HCT116 (cell line): Measurements from ENCODE around the gene MBLAC1.

ENCODE experiments used
- ELF1 ChIP-seq: IDR thresholded peaks from 2 replicates; pipeline ENCODE4 v1.6.1; 2012; ENCODE audit warnings: low read depth, borderline replicate concordance
- EZH2 ChIP-seq: fragments of 200-600 bp; sonication (generic); IDR thresholded peaks from 2 replicates; pipeline ENCODE4 v1.6.1; 2017; ENCODE audit warnings: antibody characterized with exemption, mixed run types

GRCh38 chr7:100156331-100157068 is 29.7 kb downstream of the MBLAC1 start:
- TF ChIP-seq ELF1 = no peak
- no peak for TF ChIP-seq EZH2
